OCI-LY3 (cell line): ENCODE data around the gene TRIM2.

Experiments
- EZH2phosphoT487 ChIP-seq: fragments of 200-600 bp; shearing (Covaris generic); IDR thresholded peaks from 2 replicates; pipeline ENCODE4 v1.6.1; 2018; ENCODE audit warnings: antibody characterized with exemption, mixed run types, low read depth
- TF ChIP-seq, protein P1 (sequence below): fragments of 200-600, 300-600 bp; sonication (generic); IDR thresholded peaks from 2 replicates; pipeline ENCODE4 v1.5.1; 2014; ENCODE audit warnings: antibody characterized with exemption, low read length, low read depth

DNA sequence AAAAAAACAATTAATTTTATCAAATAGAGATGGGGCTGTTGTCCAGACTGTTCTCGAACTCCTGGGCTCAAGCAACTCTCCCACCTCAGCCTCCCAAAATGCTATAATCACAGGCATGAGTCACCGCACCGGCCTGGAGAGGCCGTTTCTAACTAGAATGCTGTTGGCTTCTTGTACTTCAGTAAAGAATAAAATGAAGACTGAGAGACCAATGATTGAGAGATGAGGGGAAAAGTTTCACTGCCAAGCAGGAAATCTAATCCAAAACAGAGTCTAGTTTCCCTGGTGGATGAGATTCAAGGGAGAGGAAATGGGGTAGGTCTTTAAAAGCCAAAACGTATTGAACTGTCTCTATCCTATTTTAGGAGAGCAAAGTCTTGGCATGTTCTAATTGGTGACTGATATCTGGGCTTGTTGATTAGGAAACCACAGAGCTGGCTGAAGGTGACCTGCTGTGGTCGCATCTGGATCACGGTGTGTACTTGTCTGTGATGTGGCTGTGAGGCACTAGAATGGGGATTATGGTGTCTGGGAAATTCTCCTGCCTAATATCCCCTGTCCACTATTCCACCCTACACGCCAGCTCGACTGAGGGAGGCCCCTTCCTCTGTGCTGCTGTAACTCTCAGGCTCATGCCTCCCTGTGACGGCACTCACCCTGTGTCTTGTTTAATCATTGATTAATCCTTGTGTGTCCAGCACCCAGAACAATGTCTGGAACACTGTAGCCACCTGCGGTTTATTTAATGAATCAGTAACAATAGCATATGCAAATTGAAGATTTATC is 15.0 kb upstream of the TRIM2 start:
- TF ChIP-seq, protein P1, sequence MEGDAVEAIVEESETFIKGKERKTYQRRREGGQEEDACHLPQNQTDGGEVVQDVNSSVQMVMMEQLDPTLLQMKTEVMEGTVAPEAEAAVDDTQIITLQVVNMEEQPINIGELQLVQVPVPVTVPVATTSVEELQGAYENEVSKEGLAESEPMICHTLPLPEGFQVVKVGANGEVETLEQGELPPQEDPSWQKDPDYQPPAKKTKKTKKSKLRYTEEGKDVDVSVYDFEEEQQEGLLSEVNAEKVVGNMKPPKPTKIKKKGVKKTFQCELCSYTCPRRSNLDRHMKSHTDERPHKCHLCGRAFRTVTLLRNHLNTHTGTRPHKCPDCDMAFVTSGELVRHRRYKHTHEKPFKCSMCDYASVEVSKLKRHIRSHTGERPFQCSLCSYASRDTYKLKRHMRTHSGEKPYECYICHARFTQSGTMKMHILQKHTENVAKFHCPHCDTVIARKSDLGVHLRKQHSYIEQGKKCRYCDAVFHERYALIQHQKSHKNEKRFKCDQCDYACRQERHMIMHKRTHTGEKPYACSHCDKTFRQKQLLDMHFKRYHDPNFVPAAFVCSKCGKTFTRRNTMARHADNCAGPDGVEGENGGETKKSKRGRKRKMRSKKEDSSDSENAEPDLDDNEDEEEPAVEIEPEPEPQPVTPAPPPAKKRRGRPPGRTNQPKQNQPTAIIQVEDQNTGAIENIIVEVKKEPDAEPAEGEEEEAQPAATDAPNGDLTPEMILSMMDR = no peak
- TF ChIP-seq EZH2phosphoT487 = no peak
